Peyer's patch (tissue), 4 donors: ENCODE results near the gene TAGLN3. TPM values are rescaled to one million over a fixed set of nuclear protein-coding genes. Genes with fewer than 3 reads are reported as not detected.
A peak's percentile ranks its signal among the peaks of the same experiment; 100 is the strongest.

Source experiments
- DNase-seq, 3 donors: peaks; one replicate each; pipeline ENCODE4 v3.0.0-alpha.2; 2017 to 2019
- H3K27ac ChIP-seq, 4 donors: fragments of 200-600 bp; sonication (generic); one replicate each; pipeline ENCODE4 v1.5.1; 2016 to 2019
- H3K27me3 ChIP-seq, 2 donors: fragments of 200-600 bp; sonication (generic); one replicate each; pipeline ENCODE4 v1.5.1; 2019
- H3K36me3 ChIP-seq, 3 donors: fragments of 200-600 bp; sonication (generic); one replicate each; pipeline ENCODE4 v1.5.1; 2016 to 2019
- H3K4me1 ChIP-seq, 4 donors: fragments of 200-600 bp; sonication (generic); one replicate each; pipeline ENCODE4 v1.5.1; 2016 to 2019
- H3K4me3 ChIP-seq, 4 donors: fragments of 200-600 bp; sonication (generic); 1 replicate in 3 of 4; 2 replicates in 1 of 4; pipeline ENCODE4 v1.5.1; 2016 to 2019; ENCODE audit warnings: mild to moderate bottlenecking in 1 of 4
- H3K9me3 ChIP-seq, 4 donors: fragments of 200-600 bp; sonication (generic); one replicate each; pipeline ENCODE4 v1.5.1; 2016 to 2019; ENCODE audit warnings: mild to moderate bottlenecking in 1 of 4
- POLR2A ChIP-seq, 2 donors: fragments of 450-650 bp; IDR thresholded peaks; one replicate each; pipeline ENCODE4 v1.5.1; 2017; ENCODE audit warnings: antibody characterized with exemption in 2 of 2, mild to moderate bottlenecking in 2 of 2, moderate library complexity in 2 of 2
- total RNA-seq, 4 donors: library from RNA; depleted of rRNA; stranded (reverse); fragments of >200 nt; gene quantifications; one replicate each; pipeline ENCODE4 v1.1.0, GENCODE V29; 2016
- TF ChIP-seq, protein P1 (sequence below), 6 experiments: fragments of 450-650 bp in 4 of 6; fragments of 200-600 bp in 2 of 6; sonication (generic) in 1 of 6; IDR thresholded peaks; one replicate each; pipeline ENCODE4 v1.5.1; 2017 to 2019; ENCODE audit warnings: antibody characterized with exemption in 6 of 6, mild to moderate bottlenecking in 3 of 6, moderate library complexity in 1 of 6

TAGLN3 gene
- total RNA-seq, 4 donors from 2014 or later, result 1.1 TPM; not detected in 3

DNA sequence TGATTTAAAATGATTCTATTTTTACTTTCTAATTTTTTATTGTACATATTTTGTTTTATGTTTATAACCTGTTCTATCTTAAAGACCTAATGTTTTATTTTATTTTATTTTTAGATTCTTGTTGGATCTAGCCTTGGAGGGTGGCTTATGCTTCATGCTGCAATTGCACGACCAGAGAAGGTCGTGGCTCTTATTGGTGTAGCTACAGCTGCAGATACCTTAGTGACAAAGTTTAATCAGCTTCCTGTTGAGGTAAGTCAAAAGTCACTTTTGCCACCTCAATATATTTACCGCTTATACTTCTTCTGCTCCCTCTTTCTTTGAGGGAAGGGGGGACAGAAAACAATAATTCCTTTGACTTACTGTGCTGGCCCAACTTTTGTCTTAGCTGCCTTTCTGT, 11.9 kb upstream of the TAGLN3 start:
- H3K4me1 ChIP-seq, result no peaks in the 10 kb centered on the region
- H3K9me3 ChIP-seq, result no peaks in the 10 kb centered on the region
- H3K36me3 ChIP-seq, result peaks cover 0 to 32% (median 0%) of the 10 kb centered on the region in 3 donors
- no peak for TF ChIP-seq POLR2A (IDR thresholded peaks at IDR 0.05)
- TF ChIP-seq, protein P1, sequence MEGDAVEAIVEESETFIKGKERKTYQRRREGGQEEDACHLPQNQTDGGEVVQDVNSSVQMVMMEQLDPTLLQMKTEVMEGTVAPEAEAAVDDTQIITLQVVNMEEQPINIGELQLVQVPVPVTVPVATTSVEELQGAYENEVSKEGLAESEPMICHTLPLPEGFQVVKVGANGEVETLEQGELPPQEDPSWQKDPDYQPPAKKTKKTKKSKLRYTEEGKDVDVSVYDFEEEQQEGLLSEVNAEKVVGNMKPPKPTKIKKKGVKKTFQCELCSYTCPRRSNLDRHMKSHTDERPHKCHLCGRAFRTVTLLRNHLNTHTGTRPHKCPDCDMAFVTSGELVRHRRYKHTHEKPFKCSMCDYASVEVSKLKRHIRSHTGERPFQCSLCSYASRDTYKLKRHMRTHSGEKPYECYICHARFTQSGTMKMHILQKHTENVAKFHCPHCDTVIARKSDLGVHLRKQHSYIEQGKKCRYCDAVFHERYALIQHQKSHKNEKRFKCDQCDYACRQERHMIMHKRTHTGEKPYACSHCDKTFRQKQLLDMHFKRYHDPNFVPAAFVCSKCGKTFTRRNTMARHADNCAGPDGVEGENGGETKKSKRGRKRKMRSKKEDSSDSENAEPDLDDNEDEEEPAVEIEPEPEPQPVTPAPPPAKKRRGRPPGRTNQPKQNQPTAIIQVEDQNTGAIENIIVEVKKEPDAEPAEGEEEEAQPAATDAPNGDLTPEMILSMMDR (IDR thresholded peaks at IDR 0.05), result no peak
- no peaks in the 10 kb centered on the region for H3K27me3 ChIP-seq
- H3K4me3 ChIP-seq, result no peak overlapping the region
- H3K27ac ChIP-seq, result no peak overlapping the region
- DNase-seq, result no peak

DNA sequence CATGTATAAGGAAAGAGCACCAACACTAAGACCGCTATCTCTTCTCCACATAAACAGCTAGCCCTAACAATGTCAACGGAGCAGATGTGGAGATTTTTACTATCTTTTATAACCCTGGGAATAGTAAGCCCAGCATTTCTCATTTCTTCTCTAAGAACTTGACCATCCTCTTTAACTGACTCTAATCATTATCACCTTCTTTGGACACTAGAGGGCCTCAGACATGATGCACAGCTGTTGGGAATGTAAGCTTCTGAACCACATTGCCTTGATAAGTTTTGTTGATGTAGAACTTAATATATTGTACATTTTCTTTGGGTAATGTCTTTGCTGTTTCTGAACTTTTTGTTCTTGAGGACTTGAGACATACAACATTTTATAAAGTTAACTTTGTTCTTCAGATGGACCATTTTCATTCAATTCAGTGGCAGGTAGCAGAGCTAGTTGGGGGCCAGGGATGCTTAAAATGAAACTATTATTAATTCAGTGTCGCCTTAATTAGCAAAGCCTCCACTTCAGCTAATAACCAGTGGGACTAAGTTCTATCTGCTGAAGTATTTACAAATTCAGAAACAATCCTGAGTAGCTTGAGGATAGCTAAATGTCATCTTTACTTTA, 9.6 kb upstream of the TAGLN3 start:
- H3K36me3 ChIP-seq, result peaks cover 0 to 39% (median 0%) of the 10 kb centered on the region in 3 donors

GRCh38 chr3:111993038-111993437, 5.7 kb upstream of the TAGLN3 start:
- Histone ChIP-seq H3K4me1 (no peaks in the 10 kb centered on the region), H3K27ac (no peak overlapping the region), H3K36me3 (peaks cover 0 to 26% (median 0%) of the 10 kb centered on the region in 3 donors), H3K4me3 (no peak overlapping the region), H3K27me3 (no peaks in the 10 kb centered on the region), H3K9me3 (no peaks in the 10 kb centered on the region)
- TF ChIP-seq, protein P1 (IDR thresholded peaks at IDR 0.05), result no peak
- TF ChIP-seq POLR2A (IDR thresholded peaks at IDR 0.05), result no peak
- DNase-seq, result no peak

More for the DNA sequence above, 9.6 kb upstream of the TAGLN3 start:
- peak in 1 of 3 donors; percentile 67 for DNase-seq
- H3K27me3 ChIP-seq, result no peaks in the 10 kb centered on the region
- H3K9me3 ChIP-seq, result no peaks in the 10 kb centered on the region
- no peaks in the 10 kb centered on the region for H3K4me1 ChIP-seq
- no peak overlapping the region for H3K27ac ChIP-seq
- no peak overlapping the region for H3K4me3 ChIP-seq
- TF ChIP-seq, protein P1 (IDR thresholded peaks at IDR 0.05), result peak; percentile 20 to 78 (median 67)
- TF ChIP-seq POLR2A (IDR thresholded peaks at IDR 0.05), result no peak

DNA sequence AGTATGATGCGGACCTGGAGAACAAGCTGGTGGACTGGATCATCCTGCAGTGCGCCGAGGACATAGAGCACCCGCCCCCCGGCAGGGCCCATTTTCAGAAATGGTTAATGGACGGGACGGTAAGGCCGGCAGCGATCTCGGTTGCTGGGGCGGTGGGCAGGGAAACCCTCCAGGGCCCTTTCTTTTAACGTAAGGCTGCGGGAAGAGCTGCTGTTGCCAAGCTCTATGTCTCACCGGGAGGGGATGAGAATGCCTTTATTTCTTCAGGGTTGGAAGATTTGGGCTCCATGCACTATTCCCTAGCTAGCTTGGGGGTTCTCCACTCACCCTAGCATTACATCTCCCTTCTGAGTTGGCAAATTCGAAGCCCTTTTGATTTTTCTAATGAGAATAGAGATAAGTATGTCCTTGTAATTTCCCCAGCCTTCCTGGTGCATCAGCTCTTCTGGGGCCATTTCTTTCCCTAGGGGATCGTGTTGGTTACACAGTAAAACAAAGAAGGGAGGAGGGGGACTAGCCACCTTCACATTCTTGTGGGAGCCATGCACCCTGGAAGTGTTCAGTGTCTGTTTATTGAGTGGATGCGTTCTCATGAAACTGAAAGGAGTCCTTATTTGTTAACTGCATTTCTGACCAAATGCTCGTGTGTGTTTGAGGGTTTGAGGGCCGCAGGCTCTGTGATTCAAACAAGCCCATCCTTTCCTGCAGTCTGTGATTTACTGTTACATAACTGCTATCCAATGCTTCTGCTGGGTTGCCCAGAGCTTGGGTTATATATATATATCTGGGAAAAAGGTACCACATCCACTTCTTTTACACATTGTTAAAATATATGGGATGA, 982 bp downstream of the TAGLN3 start:
- no peaks in the 10 kb centered on the region for H3K9me3 ChIP-seq
- no peak for TF ChIP-seq POLR2A (IDR thresholded peaks at IDR 0.05)
- TF ChIP-seq, protein P1 (IDR thresholded peaks at IDR 0.05), result no peak
- H3K4me3 ChIP-seq, result peak overlapping the region; percentile 13 to 41 (median 30)
- H3K36me3 ChIP-seq, result no peaks in the 10 kb centered on the region
- H3K4me1 ChIP-seq, result peaks cover 0 to 13% (median 0%) of the 10 kb centered on the region in 4 donors
- DNase-seq, result no peak
- no peaks in the 10 kb centered on the region for H3K27me3 ChIP-seq
- no peak overlapping the region for H3K27ac ChIP-seq

- H3K9me3 ChIP-seq, result no peaks in the 10 kb centered on the region
- TF ChIP-seq POLR2A (IDR thresholded peaks at IDR 0.05), result no peak
- TF ChIP-seq, protein P1 (IDR thresholded peaks at IDR 0.05), result no peak
- no peak overlapping the region for H3K4me3 ChIP-seq
- no peak overlapping the region for H3K27ac ChIP-seq
- no peaks in the 10 kb centered on the region for H3K36me3 ChIP-seq
- peaks cover 0 to 13% (median 0%) of the 10 kb centered on the region in 4 donors for H3K4me1 ChIP-seq
- H3K27me3 ChIP-seq, result no peaks in the 10 kb centered on the region
- no peak for DNase-seq
Measured at GRCh38 chr3:112000367-112000771, 1.6 kb downstream of the TAGLN3 start.
